Neural progenitor cell (in vitro differentiated cells): ENCODE measurements around the gene CCNB3.

Source experiments
- EZH2phosphoT487 ChIP-seq: fragments of 200-600 bp; sonication (generic); IDR thresholded peaks from 2 replicates; pipeline ENCODE4 v1.6.1; 2017; ENCODE audit warnings: antibody characterized with exemption
- TF ChIP-seq, protein P1 (sequence below): fragments of 200-600 bp; sonication (generic); IDR thresholded peaks from 2 replicates; pipeline ENCODE4 v1.5.1; 2017; ENCODE audit warnings: antibody characterized with exemption, mild to moderate bottlenecking

DNA sequence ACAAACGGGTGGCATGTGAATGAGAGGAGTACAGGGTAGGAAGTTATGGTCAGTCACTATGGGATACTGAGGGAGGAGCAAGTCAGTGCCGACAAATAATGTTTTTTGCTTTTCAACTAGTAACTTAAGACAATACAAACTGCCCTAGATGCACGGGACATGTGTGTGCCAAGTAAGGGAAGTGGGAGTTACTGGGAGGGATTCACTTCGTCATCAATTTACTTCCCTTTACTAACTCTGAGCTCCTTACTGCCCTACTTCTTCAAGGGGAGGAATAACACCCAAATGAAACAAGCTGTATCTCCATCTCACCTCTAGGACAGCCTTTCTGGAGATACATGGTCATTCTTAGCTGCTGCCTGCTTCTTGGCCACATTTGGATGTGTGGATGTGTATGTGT is 168.4 kb downstream of the CCNB3 start:
- no peak for TF ChIP-seq EZH2phosphoT487
- TF ChIP-seq, protein P1, sequence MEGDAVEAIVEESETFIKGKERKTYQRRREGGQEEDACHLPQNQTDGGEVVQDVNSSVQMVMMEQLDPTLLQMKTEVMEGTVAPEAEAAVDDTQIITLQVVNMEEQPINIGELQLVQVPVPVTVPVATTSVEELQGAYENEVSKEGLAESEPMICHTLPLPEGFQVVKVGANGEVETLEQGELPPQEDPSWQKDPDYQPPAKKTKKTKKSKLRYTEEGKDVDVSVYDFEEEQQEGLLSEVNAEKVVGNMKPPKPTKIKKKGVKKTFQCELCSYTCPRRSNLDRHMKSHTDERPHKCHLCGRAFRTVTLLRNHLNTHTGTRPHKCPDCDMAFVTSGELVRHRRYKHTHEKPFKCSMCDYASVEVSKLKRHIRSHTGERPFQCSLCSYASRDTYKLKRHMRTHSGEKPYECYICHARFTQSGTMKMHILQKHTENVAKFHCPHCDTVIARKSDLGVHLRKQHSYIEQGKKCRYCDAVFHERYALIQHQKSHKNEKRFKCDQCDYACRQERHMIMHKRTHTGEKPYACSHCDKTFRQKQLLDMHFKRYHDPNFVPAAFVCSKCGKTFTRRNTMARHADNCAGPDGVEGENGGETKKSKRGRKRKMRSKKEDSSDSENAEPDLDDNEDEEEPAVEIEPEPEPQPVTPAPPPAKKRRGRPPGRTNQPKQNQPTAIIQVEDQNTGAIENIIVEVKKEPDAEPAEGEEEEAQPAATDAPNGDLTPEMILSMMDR: no peak
